Adrenal gland (tissue), 12 donors: ENCODE measurements around the gene CPD. TPM values are rescaled to one million over a fixed set of nuclear protein-coding genes. Genes with fewer than 3 reads are reported as not detected.
A peak's percentile ranks its signal among the peaks of the same experiment; 100 is the strongest.

Experiments used
- DNase-seq, 7 donors: peaks; one replicate each; pipeline ENCODE4 v3.0.0-alpha.2; 2019 to 2020
- H3K27ac ChIP-seq, 5 donors: fragments of 200-600 bp; sonication (generic) in 4 of 5; 1 replicate in 3 of 5; 2 replicates in 2 of 5; pipeline versions ENCODE4 v1.5.1 to v1.8.0; 2016 to 2020; ENCODE audit warnings: mild to moderate bottlenecking in 1 of 5
- H3K27me3 ChIP-seq: fragments of 200-600 bp; 2 replicates; pipeline ENCODE4 v1.8.0; 2021
- H3K36me3 ChIP-seq, 2 donors: fragments of 200-600 bp; replicated peaks in 1 of 2; 1 replicate in 1 of 2; 2 replicates in 1 of 2; pipeline versions ENCODE4 v1.5.1 to v1.8.0; 2018 to 2022
- H3K4me1 ChIP-seq, 2 donors: fragments of 200-600 bp; replicated peaks in 1 of 2; 1 replicate in 1 of 2; 2 replicates in 1 of 2; pipeline versions ENCODE4 v1.5.1 to v1.8.0; 2018 to 2021
- H3K4me3 ChIP-seq, 4 donors: fragments of 200-600 bp; sonication (generic) in 3 of 4; one replicate each; pipeline ENCODE4 v1.5.1; 2016 to 2018
- H3K9me3 ChIP-seq, 3 donors: fragments of 200-600 bp; sonication (generic) in 1 of 3; replicated peaks in 1 of 3; 1 replicate in 2 of 3; 2 replicates in 1 of 3; pipeline versions ENCODE4 v1.5.1 to v1.8.0; 2016 to 2021
- POLR2A ChIP-seq, 2 donors: fragments of 450-650 bp; IDR thresholded peaks; one replicate each; pipeline ENCODE4 v1.6.1; 2017; ENCODE audit warnings: antibody characterized with exemption in 2 of 2, mild to moderate bottlenecking in 2 of 2, moderate library complexity in 1 of 2
- WGBS, 4 donors: extraction: QIAGEN DNeasy Blood & Tissue Kit in 2 of 4; methylation state at CpG; one replicate each; pipeline versions ENCODE4 v1.1.5 to v1.1.7; 2013 to 2017; 5-methylcytosine and 5-hydroxymethylcytosine counted together
- intact Hi-C, 2 donors: fragments of 100-400 bp; cut with DNase I; formaldehyde crosslinking; loops; one replicate each; pipeline versions ENCODE4 v1.14.1 to v1.15.0; 2022 to 2023
- polyA plus RNA-seq, 3 donors: library from polyadenylated mRNA; stranded (reverse); fragments of 200-250 nt in 2 of 3; fragments of 350-450 nt in 1 of 3; fragmentation: Illumina TruSeq in 1 of 3; extraction: RNeasy Lipid Tissue Mini Kit (QIAGEN cat#74804) in 1 of 3; gene quantifications; one replicate each; pipeline ENCODE4 v1.2.3, GENCODE V29; 2013 to 2014
- total RNA-seq, 9 donors: library from RNA; depleted of rRNA in 4 of 9; stranded (reverse); fragments of >200 nt in 4 of 9; fragments of 120-200 nt in 1 of 9; fragmentation: NEBNext Ultra II Directional in 1 of 9; extraction: Animal tissue kit (Norgen Biotek cat#: 25700) in 1 of 9; gene quantifications; one replicate each; pipeline versions ENCODE4 v1.1.0 to v1.2.4, GENCODE V29; 2013 to 2023
- TF ChIP-seq, protein P1 (sequence below), 6 experiments: fragments of 450-650 bp in 4 of 6; fragments of 200-600 bp in 2 of 6; sonication (generic) in 1 of 6; IDR thresholded peaks; 1 replicate in 5 of 6; 2 replicates in 1 of 6; pipeline versions ENCODE4 v1.5.1 to v1.8.0; 2016 to 2021; ENCODE audit warnings: antibody characterized with exemption in 6 of 6, mild to moderate bottlenecking in 2 of 6, moderate library complexity in 1 of 6
- donor health status: healthy with polysubstance abuse.
- donor health status: Bipolar disorder and iron deficiency.
- donor health status: DM: yes; HTN: yes; CAD: no.
- donor health status: DM: no; HTN: no; CAD: no.
- donor health status: DM: no; HTN: no; CAD: no.
- donor health status: DM: yes; HTN: yes; CAD: no.

The CPD gene
- total and polyA plus RNA-seq, 12 donors = 4.2 to 52.8 (median 33.0) TPM

DNA sequence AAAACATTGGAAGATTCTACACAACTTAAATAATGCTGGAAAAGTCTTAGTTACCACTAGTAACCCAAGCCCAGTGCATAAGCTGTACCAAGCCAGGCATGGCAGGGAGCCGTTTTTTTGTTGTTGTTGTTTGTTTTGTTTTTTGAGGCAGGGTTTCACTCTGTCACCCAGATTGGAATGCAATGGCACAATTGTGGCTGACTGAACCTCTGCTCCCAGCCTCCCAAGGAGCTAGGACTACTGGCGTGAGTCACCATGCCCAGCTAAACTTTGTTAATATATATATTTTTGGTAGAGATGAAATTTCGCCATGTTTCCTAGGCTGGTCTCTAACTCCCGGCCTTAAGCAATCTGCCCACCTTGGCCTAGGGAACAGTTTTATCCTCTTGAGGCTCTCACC is 44.3 kb upstream of the CPD start:
- DNase-seq = no peak
- WGBS, 4 donors = 86 to 92% (median 89%) methylated on average over 4 of the region's 4 CpGs

DNA sequence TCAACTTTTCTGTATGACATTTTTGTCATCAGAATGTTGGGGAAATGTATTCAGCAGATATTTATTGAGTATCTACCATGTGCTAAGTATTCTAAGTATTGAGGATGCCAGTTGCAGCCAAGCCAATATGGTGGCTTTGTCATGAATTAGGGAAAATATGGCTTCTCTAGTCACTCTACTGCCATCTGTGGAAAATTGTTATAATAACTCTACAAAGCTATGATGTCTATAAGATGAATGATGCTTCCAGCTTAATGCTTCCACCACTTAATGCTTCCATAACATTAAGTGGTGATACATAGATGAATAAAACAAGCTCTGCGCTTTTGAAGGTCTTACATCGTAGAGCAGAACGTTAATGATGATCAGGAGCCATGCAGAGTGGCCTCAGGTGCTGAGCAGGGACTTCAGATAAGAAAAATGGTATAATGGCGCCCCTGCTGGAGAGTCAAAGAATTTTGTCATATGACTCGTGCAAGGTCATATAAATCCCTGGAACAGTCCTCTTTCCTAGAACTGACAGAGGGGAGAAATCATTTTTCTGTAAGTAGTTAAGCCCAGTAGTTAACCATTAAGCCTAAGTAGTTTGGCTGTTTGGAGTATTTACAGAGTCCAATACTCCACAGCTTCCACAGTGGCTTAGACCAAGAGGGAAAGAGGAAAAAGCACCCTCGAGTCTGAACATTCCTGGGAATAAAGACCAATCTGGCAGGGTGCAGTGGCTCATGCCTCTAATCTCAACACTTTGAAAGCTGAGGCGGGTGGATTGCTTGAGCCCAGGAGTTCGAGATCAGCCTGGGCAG is 42.2 kb upstream of the CPD start:
- Histone ChIP-seq H3K27me3 (no peaks in the 10 kb centered on the region), H3K4me1 (peaks cover 0 to 7% of the 10 kb centered on the region in 2 donors)
- intact Hi-C loops = loop anchor here in 1 of 2 donors (10.0 kb wide), 1 partner anchor 232 kb away; no protein-coding TSS in a partner anchor

More for the DNA sequence above, 44.3 kb upstream of the CPD start:
- H3K36me3 ChIP-seq = no peaks in the 10 kb centered on the region
- no peaks in the 10 kb centered on the region for H3K4me1 ChIP-seq
- no peaks in the 10 kb centered on the region for H3K27me3 ChIP-seq
- TF ChIP-seq POLR2A (IDR thresholded peaks at IDR 0.05) = no peak
- TF ChIP-seq, protein P1, sequence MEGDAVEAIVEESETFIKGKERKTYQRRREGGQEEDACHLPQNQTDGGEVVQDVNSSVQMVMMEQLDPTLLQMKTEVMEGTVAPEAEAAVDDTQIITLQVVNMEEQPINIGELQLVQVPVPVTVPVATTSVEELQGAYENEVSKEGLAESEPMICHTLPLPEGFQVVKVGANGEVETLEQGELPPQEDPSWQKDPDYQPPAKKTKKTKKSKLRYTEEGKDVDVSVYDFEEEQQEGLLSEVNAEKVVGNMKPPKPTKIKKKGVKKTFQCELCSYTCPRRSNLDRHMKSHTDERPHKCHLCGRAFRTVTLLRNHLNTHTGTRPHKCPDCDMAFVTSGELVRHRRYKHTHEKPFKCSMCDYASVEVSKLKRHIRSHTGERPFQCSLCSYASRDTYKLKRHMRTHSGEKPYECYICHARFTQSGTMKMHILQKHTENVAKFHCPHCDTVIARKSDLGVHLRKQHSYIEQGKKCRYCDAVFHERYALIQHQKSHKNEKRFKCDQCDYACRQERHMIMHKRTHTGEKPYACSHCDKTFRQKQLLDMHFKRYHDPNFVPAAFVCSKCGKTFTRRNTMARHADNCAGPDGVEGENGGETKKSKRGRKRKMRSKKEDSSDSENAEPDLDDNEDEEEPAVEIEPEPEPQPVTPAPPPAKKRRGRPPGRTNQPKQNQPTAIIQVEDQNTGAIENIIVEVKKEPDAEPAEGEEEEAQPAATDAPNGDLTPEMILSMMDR (IDR thresholded peaks at IDR 0.05) = no peak
- no peaks in the 10 kb centered on the region for H3K9me3 ChIP-seq
- no peak overlapping the region for H3K27ac ChIP-seq
- H3K4me3 ChIP-seq = no peak overlapping the region
- intact Hi-C loops = loop anchor here in 1 of 2 donors (10.0 kb wide), 1 partner anchor 230 kb away; no protein-coding TSS in a partner anchor

DNA sequence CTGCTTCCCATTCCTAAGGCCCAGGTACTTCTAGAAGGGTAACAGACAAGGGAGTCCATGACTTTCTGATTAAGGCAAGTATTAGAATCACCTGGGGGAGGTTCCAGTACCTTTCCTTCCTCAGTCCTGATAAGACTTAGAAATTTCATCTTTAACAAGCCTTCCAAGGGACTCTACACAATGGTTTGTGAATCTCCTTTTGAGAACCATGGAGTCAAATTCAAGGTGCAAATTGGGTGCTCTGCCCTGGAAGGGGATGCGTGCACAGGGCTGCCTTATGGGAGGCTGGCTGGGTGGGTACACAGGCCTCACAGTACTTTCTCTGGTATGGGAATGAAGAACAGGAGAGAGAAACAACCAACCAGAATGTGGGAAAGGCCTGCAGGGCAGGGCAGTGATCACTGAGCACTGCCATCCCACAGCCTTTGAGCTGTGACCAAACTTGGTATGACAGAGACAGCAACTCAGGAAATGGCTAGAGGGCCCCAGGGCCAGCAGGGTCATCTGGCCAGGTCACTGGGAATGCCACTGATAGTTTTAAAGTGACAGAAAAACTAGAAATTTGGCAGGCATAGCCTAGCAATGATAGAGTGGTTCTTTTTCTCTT is 41.2 kb upstream of the CPD start:
- 100% methylated on average over 1 of the region's 1 CpG for WGBS, 4 donors
- Histone ChIP-seq H3K27me3 (no peaks in the 10 kb centered on the region), H3K4me3 (no peak overlapping the region), H3K36me3 (no peaks in the 10 kb centered on the region), H3K9me3 (no peaks in the 10 kb centered on the region), H3K27ac (no peak overlapping the region), H3K4me1 (peaks cover 0 to 7% of the 10 kb centered on the region in 2 donors)
- intact Hi-C loops = loop anchor here in 1 of 2 donors (10.0 kb wide), 1 partner anchor 233 kb away; no protein-coding TSS in a partner anchor
- TF ChIP-seq, protein P1 (IDR thresholded peaks at IDR 0.05) = no peak
- no peak for TF ChIP-seq POLR2A (IDR thresholded peaks at IDR 0.05)
- no peak for DNase-seq

More for the DNA sequence above, 42.2 kb upstream of the CPD start:
- TF ChIP-seq POLR2A (IDR thresholded peaks at IDR 0.05) = no peak
- TF ChIP-seq, protein P1 (IDR thresholded peaks at IDR 0.05) = peak; percentile 29 to 60 (median 54)
- Histone ChIP-seq H3K27ac (no peak overlapping the region), H3K4me3 (no peak overlapping the region), H3K36me3 (no peaks in the 10 kb centered on the region), H3K9me3 (no peaks in the 10 kb centered on the region)
- peak in 6 of 7 donors; percentile 21 to 61 (median 34) for DNase-seq
- WGBS, 4 donors = 47 to 51% (median 50%) methylated on average over 8 of the region's 8 CpGs

DNA sequence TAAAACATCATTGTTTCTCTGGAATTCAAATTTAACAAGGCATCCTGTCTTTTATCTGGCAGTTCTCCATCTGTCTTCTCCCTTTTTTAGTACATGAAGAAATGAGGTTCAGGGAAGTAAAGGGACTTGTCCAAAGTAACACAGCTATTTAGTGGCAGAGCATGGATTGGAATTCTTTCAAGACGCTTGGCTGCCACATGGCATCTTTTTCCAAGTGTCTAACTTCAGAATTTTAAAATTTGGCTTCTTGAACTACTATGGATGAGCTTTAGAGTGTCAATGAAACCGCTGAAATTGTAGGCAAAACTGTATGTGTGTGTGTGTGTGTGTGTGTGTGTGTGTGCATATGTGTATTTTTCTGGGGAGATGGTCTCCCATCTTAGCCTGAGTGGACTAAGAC is 39.6 kb upstream of the CPD start:
- Histone ChIP-seq H3K4me3 (no peak overlapping the region), H3K27me3 (no peaks in the 10 kb centered on the region), H3K4me1 (peaks cover 0 to 7% of the 10 kb centered on the region in 2 donors), H3K27ac (no peak overlapping the region), H3K9me3 (no peaks in the 10 kb centered on the region), H3K36me3 (no peaks in the 10 kb centered on the region)
- TF ChIP-seq, protein P1 (IDR thresholded peaks at IDR 0.05) = no peak
- no peak for TF ChIP-seq POLR2A (IDR thresholded peaks at IDR 0.05)
- 79 to 88% (median 85%) methylated on average over 2 of the region's 2 CpGs for WGBS, 4 donors
- intact Hi-C loops = loop anchor here in 1 of 2 donors (10.0 kb wide), 1 partner anchor 234 kb away; no protein-coding TSS in a partner anchor
- DNase-seq = no peak
